GM18868 (cell line): ENCODE data around the gene ECT2L.
"Not testable (repeated sequence)": the region's sequence is repeated elsewhere in the genome, so short reads cannot be mapped to it uniquely, and the experiment has no call there.

Experiments
- ATAC-seq: cut with Tn5 transposase; IDR thresholded peaks from one replicate; pipeline ENCODE4 v1.9.1; 2021; ENCODE audit warnings: mild to moderate bottlenecking, moderate library complexity; ENCODE audit not compliant: unreplicated experiment

ECT2L gene

GRCh38 chr6:138923561-138923960 lies 127.7 kb downstream of the ECT2L start:
- ATAC-seq: no peak

DNA sequence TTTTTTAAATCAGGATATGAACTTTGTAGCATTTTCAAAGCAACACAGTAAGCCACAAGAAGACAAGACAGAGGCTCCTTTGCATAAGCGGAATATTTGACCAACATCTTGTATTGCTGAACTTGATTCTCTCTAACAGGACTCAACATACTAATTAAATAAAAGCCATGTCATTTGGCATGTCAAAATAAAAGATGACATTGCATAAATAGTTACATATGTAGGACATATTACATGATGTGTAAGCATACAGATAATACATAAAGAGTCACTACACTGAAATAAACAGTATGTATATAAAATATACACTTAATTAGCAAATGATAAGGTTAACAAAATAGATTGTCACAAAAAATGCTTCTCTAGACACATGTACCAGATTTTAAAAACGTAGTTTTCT lies 129.9 kb downstream of the ECT2L start:
- ATAC-seq: no peak

GRCh38 chr6:138926579-138926978 lies 130.7 kb downstream of the ECT2L start:
- ATAC-seq: no peak

- peak; percentile 76 for ATAC-seq
These were observed 135.8 kb downstream of the ECT2L start for GRCh38 chr6:138931660-138932059.

GRCh38 chr6:138936873-138937272 lies 141.0 kb downstream of the ECT2L start:
- ATAC-seq: not testable (repeated sequence)

GRCh38 chr6:138943089-138943625 lies 147.3 kb downstream of the ECT2L start:
- ATAC-seq: no peak

DNA sequence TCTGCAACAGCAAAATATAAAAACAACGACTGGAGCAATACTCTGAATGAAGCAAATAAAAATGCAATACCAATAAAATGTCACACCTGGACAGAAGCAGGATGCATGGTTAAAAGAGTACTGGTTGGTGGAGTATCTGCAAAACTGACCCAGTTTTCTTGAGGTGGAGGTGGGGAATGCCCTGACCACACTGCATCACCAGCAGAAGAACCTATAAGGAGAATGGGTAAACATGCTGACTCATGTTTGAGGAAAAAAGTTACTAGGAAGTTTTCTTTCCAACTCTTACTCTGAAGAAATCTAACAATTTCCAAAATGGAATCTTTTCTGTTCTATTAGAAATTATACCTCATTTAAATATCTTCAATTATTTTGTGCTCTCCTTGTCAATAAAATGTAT lies 148.5 kb downstream of the ECT2L start:
- ATAC-seq: peak; percentile 91

GRCh38 chr6:138945354-138945753 lies 149.5 kb downstream of the ECT2L start:
- ATAC-seq: no peak

GRCh38 chr6:138948004-138948403 lies 152.1 kb downstream of the ECT2L start:
- no peak for ATAC-seq

DNA sequence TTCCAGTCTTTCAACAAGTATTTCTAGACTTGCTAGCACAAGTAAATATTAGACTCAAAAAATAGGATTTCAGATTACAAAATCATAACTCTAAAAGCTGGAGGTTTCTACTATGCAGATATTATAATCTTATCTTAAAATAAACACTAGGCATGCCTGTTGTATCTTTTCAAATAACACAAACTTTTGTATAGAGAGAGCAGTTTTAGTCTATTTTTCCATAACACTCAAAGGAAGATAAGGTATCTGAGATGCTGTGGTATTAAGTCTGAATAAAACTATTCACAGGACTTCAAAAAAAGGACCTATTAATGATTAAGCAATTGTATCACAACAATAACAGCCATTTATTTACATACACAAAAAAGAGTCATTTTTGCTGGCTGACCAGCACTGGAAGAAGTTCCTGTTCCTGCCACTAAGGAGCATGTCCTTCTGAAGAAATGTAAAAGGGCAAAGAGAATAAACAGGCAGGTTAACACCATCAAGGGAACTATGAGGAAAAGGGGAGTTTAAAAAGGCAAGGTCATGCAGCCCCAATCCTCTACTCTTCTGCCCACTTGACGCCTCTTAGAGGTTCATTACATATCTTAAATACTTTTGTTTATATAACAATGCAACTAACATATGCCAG lies 152.8 kb downstream of the ECT2L start:
- ATAC-seq: no peak

DNA sequence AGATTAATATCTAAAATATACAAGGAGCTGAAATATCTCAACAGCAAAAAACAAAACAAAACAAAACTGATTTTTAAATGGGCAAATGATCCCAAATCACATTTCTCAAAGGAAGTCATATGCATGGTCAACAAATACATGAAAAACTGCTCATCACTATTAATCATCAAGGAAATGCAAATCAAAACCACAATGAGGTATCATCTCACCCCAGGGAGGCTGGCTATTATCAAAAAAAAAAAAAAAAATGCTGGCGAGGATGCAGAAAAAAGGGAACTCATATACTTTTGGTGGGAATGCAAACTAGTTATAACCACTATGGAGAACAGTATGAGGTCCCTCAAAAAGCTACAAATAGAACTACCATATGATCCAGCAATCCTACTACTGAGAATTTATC lies 157.6 kb downstream of the ECT2L start:
- ATAC-seq: no peak
